Caki2 (cell line): ENCODE results near the gene ENAH. TPM values are rescaled to one million over a fixed set of nuclear protein-coding genes. Genes with fewer than 3 reads are reported as not detected.
"Not testable (repeated sequence)": the region's sequence is repeated elsewhere in the genome, so short reads cannot be mapped to it uniquely, and the experiment has no call there.

ENCODE experiments used
- DNase-seq: peaks from one replicate; pipeline ENCODE4 v3.0.0-alpha.2; 2015; ENCODE audit warnings: low read depth
- in situ Hi-C: cut with HindIII; loops from 2 replicates; pipeline ENCODE4 v1.10.0; 2016; ENCODE audit warnings: low sequenced_read_pairs, low pct_unique_long_range_greater_than_20kb, mixed read lengths
- total RNA-seq: library from RNA; depleted of rRNA; stranded (reverse); fragments of >200 nt; shearing (Covaris generic); gene quantifications from 2 replicates; pipeline ENCODE4 v1.2.3, GENCODE V29; 2014; ENCODE audit warnings: low replicate concordance

Gene ENAH
- total RNA-seq, 1 experiment from 2014 or later, result 69.6 TPM

GRCh38 chr1:225617479-225617878 lies 35.4 kb downstream of the ENAH start:
- in situ Hi-C loops, result no loop called here
- no peak for DNase-seq

- in situ Hi-C loops, DNase-seq: not testable (repeated sequence)
Measured at GRCh38 chr1:225615403-225615790, 37.5 kb downstream of the ENAH start.

GRCh38 chr1:225613006-225613405 lies 39.9 kb downstream of the ENAH start:
- DNase-seq, result no peak
- in situ Hi-C loops, result no loop called here

- in situ Hi-C loops, result no loop called here
- DNase-seq, result no peak
Measured at GRCh38 chr1:225612287-225612686, 40.6 kb downstream of the ENAH start.

GRCh38 chr1:225611537-225612223 lies 41.2 kb downstream of the ENAH start:
- in situ Hi-C loops, result no loop called here
- no peak for DNase-seq

GRCh38 chr1:225610539-225610938 lies 42.4 kb downstream of the ENAH start:
- in situ Hi-C loops, result no loop called here

GRCh38 chr1:225608014-225608796 lies 44.7 kb downstream of the ENAH start:
- in situ Hi-C loops, result no loop called here
- no peak for DNase-seq

More at GRCh38 chr1:225610539-225610938, 42.4 kb downstream of the ENAH start:
- DNase-seq, result no peak

GRCh38 chr1:225607355-225607754 lies 45.6 kb downstream of the ENAH start:
- no peak for DNase-seq
- in situ Hi-C loops, result no loop called here

GRCh38 chr1:225603538-225604354 lies 49.2 kb downstream of the ENAH start:
- in situ Hi-C loops, result no loop called here
- peak; percentile 56 for DNase-seq

- DNase-seq, result peak; percentile 27
Measured at GRCh38 chr1:225602590-225603206, 50.2 kb downstream of the ENAH start.

GRCh38 chr1:225601902-225602589 lies 50.9 kb downstream of the ENAH start:
- in situ Hi-C loops, result no loop called here
- DNase-seq, result peak; percentile 38

More at GRCh38 chr1:225602590-225603206, 50.2 kb downstream of the ENAH start:
- in situ Hi-C loops, result no loop called here

- in situ Hi-C loops, result no loop called here
- peak; percentile 56 for DNase-seq
Measured at GRCh38 chr1:225598847-225599246, 54.1 kb downstream of the ENAH start.

GRCh38 chr1:225597926-225598575 lies 54.9 kb downstream of the ENAH start:
- DNase-seq, result no peak
- in situ Hi-C loops, result no loop called here

GRCh38 chr1:225596736-225597135 lies 56.2 kb downstream of the ENAH start:
- in situ Hi-C loops, result no loop called here

GRCh38 chr1:225595974-225596551 lies 56.9 kb downstream of the ENAH start:
- in situ Hi-C loops, result no loop called here
- no peak for DNase-seq

More at GRCh38 chr1:225596736-225597135, 56.2 kb downstream of the ENAH start:
- DNase-seq, result no peak

GRCh38 chr1:225595452-225595851 lies 57.5 kb downstream of the ENAH start:
- no peak for DNase-seq
- in situ Hi-C loops, result no loop called here

GRCh38 chr1:225593414-225593813 lies 59.5 kb downstream of the ENAH start:
- in situ Hi-C loops, result no loop called here
- DNase-seq, result no peak
